Kidney tubule cell (primary cell): ENCODE measurements around the gene PRR29.
"Not testable (repeated sequence)": the region's sequence is repeated elsewhere in the genome, so short reads cannot be mapped to it uniquely, and the experiment has no call there.

Experiments used
- DNase-seq: peaks from one replicate; pipeline ENCODE4 v3.0.0-alpha.2; 2018; ENCODE audit warnings: low spot score

The PRR29 gene

DNA sequence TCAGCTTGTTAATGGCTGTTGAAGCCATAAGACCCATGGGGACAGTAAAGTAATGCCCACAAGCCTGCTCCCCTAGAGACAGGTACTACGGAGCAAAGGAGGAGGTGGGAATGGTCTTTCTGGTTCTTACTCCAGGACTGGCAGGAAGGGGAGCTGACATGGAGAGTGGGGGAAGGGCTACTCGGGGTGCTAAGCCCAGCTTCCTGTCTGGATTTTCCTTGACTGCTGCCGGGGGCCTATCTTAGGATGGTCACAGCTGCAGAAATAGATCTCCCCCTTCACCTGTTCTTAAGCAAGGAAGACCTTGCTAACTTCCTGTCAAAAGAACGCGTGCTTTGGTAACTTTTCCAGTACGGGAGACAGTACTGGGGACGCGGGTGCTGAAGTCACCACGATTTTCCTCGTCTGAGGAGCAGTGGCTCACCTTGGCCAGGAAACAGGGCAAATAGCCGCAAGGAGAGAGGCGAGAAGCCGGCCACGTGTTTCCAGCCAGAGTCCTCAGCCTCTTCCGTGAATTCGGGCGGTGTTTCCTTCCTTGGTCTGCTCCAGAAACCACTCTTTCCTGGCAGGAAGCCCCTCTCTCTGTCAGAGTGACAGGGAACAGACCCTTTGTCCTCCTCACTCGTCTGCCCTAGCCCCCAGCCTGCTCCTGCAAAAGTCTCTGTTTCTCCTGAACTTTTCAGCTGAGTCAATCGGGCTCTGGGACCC is 656 bp upstream of the PRR29 start:
- DNase-seq: no peak

DNA sequence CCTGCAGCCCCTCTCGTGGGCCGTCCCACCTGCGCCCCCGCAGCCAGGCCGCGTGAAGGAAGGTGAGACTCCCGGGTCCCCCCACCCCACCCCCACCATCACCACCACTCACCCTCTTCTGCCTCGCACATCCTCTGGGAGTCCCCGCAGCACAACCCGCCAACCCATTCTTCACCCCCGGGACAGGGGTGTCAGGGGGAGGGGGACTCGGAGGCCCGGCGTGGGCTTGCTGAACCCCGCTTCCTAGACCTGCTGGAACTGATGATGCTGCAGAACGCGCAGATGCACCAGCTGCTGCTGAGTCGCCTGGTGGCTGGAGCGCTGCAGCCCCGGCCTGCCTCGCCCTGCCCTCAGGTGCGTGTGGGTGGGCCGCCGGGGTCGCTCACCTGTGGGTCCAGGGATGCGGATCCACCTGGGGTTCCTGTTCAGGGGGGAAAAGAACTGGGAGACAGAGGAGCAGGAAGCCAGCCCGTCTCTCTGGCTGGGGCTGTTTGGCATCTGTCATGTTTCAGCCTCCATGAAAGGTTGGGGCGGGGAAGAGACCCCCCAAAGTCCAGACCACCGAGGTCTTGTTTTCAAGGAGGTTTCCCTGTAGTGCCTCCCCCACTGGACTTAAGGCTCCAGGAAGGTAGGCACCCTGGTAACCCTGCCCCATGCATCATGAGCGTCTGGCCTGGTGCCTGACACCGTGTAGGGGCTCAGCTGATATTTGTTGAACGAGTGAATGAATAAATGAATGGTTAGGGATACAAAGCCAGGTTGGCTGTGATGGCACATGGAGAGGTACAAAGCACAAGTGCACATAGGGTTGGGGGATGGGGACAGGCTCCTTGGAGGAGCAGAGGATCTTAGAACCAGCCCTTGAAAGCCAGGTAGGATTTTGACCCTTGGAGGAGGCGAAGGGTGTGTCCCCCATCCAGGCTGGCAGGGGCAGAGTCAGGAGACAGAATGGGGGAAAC is 849 bp downstream of the PRR29 start:
- DNase-seq: no peak

DNA sequence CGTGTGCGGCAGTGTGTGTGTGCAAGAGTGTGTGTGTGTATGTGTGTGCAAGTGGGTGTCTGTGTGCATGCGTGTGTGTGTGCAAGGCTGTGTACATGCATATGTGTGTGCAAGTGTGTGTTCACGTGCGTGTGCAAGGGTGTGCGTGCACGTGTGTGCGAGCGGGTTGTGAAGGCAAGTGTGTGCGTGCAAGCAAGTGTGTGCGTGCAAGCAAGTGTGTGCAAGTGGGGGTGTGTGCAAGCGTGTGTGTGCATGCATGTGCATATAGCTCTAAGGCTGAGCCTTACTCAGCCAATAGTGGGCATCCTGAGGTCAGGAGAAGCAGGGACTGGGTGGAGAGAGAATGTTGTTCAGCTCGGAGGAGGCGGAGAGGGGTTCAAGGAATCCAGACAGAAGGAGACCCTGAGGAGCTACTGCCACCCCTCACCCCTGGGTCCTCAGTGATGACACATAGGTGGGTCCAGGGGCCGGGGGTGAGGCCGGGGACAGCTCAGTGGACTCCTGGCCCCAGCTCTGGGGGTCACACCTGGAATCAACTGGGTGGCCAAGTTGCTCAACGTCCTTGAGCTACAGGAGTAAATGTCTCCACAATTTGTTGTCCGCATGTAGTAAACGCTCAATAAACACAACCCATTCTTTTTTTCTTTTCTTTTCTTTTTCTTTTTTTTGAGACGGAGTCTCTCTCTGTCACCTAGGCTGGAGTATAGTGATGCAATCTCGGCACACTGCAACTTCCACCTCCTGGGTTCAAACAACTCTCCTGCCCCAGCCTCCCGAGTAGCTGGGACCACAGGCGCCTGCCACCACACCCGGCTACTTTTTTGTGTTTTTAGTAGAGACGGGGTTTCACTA is 1.8 kb downstream of the PRR29 start:
- DNase-seq: no peak

DNA sequence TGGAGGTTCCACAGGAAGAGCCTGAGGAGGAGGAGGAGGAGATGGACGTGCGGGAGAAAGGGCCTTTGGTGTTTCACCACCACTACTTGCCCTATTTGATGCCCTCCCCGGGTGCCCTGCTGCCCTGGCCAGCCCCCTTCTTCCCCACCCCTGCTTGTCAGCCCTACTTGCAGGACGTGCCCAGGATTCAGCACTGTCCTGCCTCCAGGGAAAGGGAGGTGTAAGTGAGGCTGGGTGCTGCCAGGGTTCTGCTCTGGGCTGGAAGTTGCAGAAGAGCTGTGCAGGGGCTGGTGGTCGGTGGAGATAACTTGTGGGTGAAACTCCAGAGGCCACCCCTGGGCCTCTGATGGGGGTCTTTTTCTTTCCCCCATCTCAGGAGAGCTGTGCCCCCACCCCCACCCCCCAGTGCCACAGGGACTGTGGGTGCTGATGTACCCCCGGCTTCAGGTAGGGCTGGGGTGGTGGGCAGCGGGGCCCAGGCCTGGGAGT is 3.0 kb downstream of the PRR29 start:
- no peak for DNase-seq

DNA sequence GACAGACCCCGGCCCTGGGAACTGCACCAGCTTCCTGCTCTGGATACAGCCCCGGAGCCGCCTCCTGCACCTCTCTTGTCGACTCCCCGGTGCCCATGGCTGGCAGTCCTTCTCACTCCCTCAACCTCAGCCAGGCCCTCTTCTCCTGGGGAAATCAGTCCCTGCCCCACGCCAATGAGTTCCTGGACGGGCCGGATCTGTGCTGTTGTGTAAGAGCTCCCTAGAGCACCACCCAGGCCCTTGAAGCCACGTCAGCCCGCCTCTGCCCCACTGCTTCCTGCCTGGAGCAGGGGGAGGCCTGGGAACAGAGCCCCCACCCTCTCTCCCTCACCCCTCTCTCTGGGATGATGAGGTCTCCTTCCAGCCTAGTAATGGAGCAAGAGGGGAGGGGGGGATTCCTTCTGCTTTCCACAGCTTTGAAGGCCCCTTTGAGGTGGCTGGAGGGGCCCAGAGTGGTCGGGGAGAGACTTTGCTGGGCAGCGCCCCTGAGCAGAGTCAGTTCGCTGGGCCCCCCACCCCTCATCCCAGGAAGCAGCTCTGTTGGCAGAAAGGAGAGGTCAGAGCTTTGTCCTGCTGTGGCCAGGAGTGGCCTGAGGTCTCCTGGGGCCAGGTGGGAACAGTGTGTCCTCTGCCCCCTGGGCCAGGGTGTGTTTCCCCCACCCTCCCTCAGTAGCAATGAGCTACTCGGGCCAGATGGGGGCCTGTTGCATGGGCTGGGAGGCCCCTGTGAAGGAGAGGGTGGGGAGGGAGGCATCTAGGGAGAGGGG is 3.8 kb downstream of the PRR29 start:
- DNase-seq: no peak

DNA sequence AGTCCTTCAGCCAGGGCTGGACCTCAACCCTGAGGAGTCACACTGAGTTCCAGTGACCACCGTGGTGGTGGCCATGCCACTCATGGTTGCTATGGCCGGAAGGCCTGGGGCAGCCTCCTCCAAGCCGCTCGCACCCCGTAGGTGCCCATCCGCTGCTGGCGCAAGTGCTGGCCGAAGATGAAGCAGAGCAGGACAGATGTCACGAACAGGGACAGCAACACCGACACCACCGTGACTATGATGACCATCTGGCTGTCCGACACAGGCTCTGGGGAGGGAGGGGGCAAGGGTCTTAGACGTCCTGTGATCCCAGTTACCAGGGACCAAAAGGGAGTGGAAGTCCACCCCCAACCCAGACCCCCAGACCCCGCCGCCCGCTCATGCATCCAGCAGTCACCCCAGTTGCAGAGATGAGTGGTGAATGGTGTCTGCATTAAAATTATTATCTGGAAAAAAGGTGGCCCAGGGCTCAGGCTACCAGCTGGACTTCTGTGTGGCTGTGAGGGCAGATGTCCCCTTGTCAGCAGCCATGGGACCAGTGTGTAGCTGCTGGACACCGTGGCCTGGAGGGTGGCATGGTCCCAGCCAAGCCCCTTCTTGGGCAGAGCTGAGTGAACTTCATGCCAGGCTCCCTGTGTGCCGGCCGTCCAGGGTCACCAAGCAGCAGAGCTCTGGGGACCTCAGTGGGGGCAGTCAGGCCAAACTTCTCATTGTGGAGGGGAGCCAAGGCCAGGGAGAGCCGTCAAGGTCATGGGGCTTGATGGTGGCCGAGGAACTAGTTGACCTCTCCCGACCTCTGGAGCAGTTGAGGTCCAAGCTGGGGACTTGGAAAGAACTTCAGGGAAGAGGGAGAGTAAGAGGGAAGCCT is 4.7 kb downstream of the PRR29 start:
- no peak for DNase-seq

DNA sequence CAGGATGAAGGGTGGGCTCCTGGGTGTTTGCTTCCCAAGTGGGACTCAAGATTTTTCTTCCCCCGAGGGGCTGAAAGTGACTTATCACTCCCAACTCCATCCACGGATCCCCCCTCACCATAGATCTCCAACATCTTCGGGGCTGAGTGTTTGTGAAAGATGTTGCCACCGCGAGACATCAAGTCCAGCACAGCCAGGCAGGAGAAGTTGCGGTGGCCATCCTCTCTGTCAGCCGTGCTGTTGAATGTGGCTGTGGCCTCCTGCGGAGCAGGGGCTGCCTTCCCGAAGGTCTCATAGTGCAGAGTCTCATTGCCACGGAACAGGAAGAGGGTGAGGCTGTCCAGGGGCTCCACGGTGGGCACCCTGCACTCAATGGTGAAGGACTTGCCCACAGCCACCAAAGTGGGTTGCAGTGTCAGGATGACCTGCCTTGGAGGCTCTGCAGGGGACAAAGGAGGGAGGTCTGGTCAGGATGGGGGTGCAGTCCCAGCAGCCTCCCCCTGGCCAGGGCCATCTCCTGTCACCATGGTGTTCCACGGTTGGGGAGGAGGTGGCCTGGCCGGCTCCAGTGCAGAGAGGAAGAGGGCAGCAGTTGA is 5.5 kb downstream of the PRR29 start:
- no peak for DNase-seq

DNA sequence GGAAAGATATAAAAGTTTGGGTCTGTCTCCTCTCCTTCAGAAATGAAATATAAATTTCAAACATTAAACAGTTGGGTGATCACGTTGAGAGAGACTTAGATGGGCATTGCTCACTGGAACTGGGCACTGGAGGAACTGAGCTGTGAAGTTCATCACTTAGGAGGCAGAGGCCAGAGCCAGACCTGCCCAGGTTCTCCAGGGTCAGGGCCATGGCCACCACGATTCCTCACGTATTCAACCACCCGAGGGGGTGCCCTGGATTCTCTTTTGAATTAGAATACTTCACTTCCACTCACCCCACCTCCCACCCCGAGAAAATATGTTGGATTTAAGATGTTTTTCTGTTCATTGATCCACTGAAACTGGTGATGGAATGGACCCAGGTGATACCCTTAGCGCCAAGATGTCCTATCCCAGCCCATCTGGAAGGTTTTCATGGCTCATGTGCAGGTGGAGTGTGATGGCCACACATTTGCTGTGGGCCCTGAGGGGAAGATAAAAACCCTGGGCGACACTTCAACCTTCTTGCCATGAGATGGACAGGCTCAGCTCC is 6.1 kb downstream of the PRR29 start:
- no peak for DNase-seq

DNA sequence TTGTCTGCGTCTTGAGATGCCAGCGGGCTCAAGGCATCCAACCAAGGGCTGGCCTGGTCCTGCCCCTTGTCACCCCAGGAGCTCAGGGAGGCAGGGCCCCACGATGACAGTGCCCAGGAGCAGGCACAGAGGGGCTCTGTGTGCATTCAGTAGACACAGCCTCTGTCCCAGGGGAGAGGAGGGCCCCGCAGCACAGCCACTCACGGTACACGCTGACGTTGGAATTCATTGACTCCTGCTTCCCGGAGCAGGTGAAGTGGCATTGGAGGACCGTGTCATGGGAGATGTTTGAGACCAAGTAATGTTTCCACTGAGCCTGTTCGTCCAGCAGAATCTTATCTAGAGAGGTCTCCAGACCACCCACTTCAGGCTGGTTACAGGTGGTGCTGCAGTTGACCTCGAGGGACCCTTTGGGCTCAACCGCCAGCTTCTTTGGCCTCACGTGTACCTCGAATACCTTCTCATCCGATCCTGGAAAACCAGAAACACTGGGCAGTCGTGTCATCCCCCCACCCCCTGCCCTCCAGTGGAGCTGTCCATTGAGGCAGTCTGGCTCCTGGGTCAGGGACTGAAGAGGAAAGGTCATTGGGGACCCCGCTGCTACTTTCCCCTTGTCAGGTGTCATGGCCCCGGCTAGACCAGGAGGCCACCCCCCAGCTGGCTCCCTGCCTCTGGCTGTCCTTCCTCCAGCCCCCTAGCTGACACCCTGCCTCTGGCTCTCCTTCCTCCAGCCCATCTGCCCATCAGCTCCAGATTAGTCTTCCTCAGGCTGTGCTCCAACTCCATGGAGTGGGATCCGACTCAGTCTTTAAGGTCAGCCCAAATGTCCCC is 7.0 kb downstream of the PRR29 start:
- no peak for DNase-seq

DNA sequence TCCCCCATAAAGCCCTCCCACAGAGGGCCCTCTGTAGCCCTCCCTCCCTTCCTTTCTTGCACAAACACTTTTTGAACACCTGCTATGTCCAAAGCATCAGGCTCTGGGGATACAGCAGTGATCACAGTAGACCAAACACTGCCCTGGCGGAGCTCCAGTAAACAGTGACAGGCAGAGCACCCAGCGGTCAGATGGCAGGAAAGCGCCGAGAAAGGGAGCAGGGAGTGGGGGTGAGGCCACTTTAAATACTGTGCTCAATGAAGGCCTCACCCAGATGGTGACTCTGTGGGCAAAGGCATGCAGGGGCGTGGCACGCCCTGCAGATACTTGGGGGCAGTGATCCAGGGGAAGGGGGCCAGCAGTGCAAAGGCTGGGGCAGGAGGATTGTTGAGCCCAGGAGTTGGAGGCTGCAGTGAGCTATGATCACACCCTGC is 7.6 kb downstream of the PRR29 start:
- DNase-seq: peak; percentile 64

DNA sequence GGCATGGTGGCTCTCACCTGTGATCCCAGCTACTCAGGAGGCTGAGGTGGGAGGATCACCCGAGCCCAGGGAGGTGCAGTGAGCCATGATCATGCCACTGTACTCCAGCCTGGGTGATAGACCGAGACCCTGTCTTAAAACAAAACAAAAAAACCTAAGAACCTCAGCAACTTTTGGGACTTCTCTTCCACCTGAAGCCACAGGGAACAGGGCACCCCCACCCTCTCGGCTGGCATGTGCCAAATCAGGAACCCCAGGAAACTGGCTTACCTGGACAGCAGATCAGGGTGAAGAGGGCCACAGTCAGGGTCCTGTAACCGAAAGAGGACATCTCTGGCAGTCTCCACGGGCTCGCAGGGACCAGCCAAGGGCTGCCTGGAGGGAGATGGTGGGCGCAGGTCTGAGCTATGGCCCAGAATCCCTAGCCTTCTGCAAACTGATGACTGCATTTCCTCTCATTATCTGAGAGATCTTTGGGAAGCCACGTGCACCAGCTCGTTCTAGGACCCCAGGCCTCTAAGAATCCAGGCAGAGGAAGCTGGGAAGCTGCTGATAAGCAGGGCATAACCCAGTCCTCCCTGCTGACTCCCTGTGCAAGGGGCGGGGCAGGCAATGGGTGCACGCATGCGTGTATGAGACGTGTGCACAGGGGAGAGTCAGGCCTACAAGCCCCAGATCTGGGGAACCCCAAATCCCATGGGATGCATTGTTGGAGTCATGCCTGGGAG is 8.4 kb downstream of the PRR29 start:
- DNase-seq: no peak

DNA sequence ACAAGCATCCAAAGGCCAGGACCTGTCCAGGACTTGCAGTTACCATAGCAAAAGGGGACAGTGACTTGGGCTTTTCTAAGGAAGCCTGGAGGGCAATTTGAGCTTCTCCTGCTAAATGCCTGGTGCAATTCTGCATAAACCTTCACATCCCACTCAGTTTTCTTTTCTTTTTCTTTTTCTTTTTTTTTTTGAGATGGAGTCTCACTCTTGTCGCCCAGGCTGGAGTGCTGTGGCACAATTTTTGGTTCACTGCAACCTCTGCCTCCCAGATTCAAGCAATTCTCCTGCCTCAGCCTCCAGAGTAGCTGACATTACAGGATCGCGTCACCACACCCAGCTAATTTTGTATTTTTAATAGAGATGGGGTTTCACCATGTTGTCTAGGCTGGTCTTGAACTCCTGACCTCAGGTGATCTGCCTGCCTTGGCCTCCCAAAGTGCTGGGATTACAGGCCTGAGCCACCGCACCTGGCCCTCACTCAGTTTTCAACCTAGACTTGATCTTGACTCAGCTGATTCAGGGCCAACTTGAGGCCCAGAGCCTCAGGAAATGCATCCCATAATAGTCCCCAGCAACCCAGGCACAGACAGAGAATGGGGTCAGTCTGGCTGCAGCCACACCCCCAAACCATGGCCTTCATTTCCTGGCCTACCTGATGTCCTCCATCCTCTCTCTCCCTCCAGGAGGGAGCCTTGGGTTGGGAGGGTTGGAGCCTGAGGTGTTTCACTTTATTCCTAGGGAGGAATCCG is 9.1 kb downstream of the PRR29 start:
- not testable (repeated sequence) for DNase-seq

DNA sequence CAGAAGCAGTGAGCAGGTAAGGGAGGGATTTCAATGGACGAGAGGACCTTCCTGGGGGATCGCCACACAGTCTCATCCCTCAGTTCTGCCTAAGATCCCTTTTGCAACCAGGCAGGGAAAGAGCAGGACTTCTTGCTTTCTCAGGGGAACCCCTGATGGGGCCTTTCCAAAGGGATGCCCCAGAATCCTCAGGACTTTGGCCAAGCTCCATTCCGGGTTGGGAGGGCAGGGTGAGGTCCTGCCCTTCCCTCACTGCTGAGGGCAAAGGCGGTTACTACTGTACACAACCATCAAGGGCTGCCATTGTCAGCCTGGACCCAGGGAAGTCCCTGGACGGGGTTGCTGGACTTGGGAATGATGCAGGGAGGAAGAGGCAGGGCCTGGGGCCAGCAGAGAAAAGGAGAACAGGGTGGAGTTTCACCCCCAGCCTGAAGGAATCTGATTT is 9.7 kb downstream of the PRR29 start:
- no peak for DNase-seq

DNA sequence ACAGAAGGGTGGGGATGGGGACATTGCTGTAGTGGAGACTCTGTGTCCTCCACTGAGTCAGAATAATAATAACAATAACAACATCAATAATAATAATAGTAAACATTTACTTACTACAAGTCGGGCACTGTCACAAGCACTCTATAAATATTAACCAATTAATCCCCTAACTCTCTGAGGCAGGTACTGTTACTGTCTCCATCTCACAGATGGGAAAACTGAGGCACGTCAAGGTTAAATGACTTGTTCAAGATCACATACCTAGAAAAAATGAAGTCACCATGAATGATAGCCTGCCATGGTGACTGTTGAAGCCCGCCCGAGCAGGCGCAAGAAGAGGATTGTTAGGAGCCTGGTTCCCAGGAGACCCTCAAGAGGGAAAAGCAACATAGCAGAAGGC is 10.2 kb downstream of the PRR29 start:
- DNase-seq: no peak

DNA sequence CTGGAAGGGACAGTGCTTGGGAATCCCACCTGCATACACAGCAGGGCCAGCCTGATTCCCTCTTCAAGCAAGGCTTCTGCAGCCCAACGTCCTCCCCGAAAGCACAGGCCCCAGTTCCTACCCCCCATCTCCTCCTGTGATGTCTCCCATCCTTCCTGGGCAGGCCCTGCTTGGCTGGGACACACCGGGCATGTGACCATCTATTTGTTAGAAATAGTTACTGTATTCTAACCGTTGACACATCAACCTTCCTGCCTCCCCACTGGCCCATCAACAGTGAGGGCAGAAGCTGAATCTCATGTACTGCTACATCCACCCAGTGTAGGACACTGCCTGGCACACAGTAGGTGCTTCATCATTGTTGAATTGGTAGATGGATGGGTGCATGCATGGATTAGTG is 10.7 kb downstream of the PRR29 start:
- no peak for DNase-seq

DNA sequence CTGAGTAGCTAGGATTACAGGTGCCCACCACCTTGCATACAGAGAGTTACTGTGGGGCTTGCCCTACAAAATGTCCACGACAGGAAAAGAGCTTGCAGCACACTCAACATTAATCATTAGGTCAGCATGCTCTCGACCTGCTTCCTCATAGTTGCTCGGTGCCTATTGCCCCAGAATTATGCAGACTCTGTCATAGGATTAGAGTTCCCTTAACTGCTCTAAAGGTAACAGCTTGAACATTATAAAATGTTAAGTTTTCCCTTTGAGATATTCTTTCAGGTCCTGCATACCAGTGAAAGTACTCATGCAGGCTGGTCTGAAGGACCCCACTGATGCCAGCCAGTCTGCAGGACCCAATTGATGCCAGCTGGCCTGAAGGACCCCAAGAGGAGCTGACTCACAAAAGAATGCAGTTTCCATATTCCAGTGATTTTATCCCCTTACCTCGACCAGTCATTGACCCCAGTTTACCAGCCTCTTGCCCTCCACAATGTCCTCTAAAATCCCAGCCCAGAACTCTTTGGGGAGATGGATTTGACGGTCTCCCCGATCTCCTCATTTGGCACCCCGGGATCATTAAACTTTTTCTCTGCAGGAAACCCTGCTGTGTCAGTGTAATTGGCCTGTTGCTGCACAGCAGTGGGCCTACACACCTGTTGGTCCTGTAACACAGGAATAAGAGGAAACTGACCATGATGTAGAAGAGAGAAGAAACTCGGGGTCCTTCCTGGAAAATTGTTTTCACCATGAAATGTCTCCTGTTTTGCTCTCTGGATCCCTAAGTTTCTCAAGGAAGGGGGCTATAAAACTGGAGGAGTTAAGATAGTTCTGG is 11.6 kb downstream of the PRR29 start:
- peak; percentile 78 for DNase-seq
